Measurements from ENCODE around the gene NUP93.
"Not testable (repeated sequence)": the region's sequence is repeated elsewhere in the genome, so short reads cannot be mapped to it uniquely, and the experiment has no call there.

NUP93 gene

GRCh38 chr16:56732832-56733231, 2.9 kb downstream of the NUP93 start:
- POLR2A ChIA-PET, result no interaction called here

GRCh38 chr16:56734429-56734828, 4.5 kb downstream of the NUP93 start:
- no peak for DNase-seq (ENCODE audit: extremely low spot score)
- ChIA-PET CTCF (no interaction called here), POLR2A (no interaction called here)
- TF ChIP-seq ARNT (IDR thresholded peaks at IDR 0.05) (no peak), ZNF384 (IDR thresholded peaks at IDR 0.05) (no peak), NFRKB (IDR thresholded peaks at IDR 0.05) (no peak), BHLHE40 (IDR thresholded peaks at IDR 0.05; ENCODE audit: borderline replicate concordance) (no peak), LEF1 (IDR thresholded peaks at IDR 0.05; ENCODE audit: borderline replicate concordance) (no peak), CTBP1 (IDR thresholded peaks at IDR 0.05; ENCODE audit: borderline replicate concordance) (no peak), ELF4 (IDR thresholded peaks at IDR 0.05) (no peak), SP1 (IDR thresholded peaks at IDR 0.05) (no peak), HDGF (IDR thresholded peaks at IDR 0.05; ENCODE audit: borderline replicate concordance) (no peak), PKNOX1 (IDR thresholded peaks at IDR 0.05) (no peak), FOXK2 (IDR thresholded peaks at IDR 0.05) (no peak), L3MBTL2 (conservative IDR thresholded peaks at IDR 0.05) (no peak), TARDBP (IDR thresholded peaks at IDR 0.05) (no peak), SUZ12 (IDR thresholded peaks at IDR 0.05) (no peak), FOXM1 (IDR thresholded peaks at IDR 0.05; ENCODE audit: borderline replicate concordance) (no peak), FOXA1 (IDR thresholded peaks at IDR 0.05) (no peak)

More at GRCh38 chr16:56732832-56733231, 2.9 kb downstream of the NUP93 start:
- DNase-seq (ENCODE audit: extremely low spot score), result no peak
- CTCF ChIA-PET, result no interaction called here
- TF ChIP-seq TARDBP (IDR thresholded peaks at IDR 0.05) (no peak), L3MBTL2 (conservative IDR thresholded peaks at IDR 0.05) (no peak), NFRKB (IDR thresholded peaks at IDR 0.05) (no peak), SUZ12 (IDR thresholded peaks at IDR 0.05) (no peak), ARNT (IDR thresholded peaks at IDR 0.05) (no peak), FOXM1 (IDR thresholded peaks at IDR 0.05; ENCODE audit: borderline replicate concordance) (no peak), PKNOX1 (IDR thresholded peaks at IDR 0.05) (no peak), LEF1 (IDR thresholded peaks at IDR 0.05; ENCODE audit: borderline replicate concordance) (no peak)

- CTCF ChIA-PET, result no interaction called here
- POLR2A ChIA-PET, result interaction anchor here (2.4 kb wide), 1 partner anchor 8 kb away, joined by 7 read pairs; no protein-coding TSS in a partner anchor
- no peak for DNase-seq (ENCODE audit: extremely low spot score)
- TF ChIP-seq ELF4 (IDR thresholded peaks at IDR 0.05), result no peak
- no peak for TF ChIP-seq CTBP1 (IDR thresholded peaks at IDR 0.05; ENCODE audit: borderline replicate concordance)
- no peak for TF ChIP-seq L3MBTL2 (conservative IDR thresholded peaks at IDR 0.05)
- TF ChIP-seq PKNOX1 (IDR thresholded peaks at IDR 0.05), result no peak
- TF ChIP-seq BHLHE40 (IDR thresholded peaks at IDR 0.05; ENCODE audit: borderline replicate concordance), result no peak
- TF ChIP-seq FOXM1 (IDR thresholded peaks at IDR 0.05; ENCODE audit: borderline replicate concordance), result no peak
- TF ChIP-seq NFRKB (IDR thresholded peaks at IDR 0.05), result no peak
- no peak for TF ChIP-seq TARDBP (IDR thresholded peaks at IDR 0.05)
These were observed 6.5 kb downstream of the NUP93 start for GRCh38 chr16:56736476-56736875.

- TF ChIP-seq NFRKB (IDR thresholded peaks at IDR 0.05) (no peak), ARNT (IDR thresholded peaks at IDR 0.05) (no peak), FOXM1 (IDR thresholded peaks at IDR 0.05; ENCODE audit: borderline replicate concordance) (no peak), L3MBTL2 (conservative IDR thresholded peaks at IDR 0.05) (no peak), CTBP1 (IDR thresholded peaks at IDR 0.05; ENCODE audit: borderline replicate concordance) (no peak)
- POLR2A ChIA-PET, result interaction anchor here (2.4 kb wide), 1 partner anchor 9 kb away, joined by 7 read pairs; no protein-coding TSS in a partner anchor
- CTCF ChIA-PET, result no interaction called here
- DNase-seq (ENCODE audit: extremely low spot score), result no peak
These were observed 7.6 kb downstream of the NUP93 start for GRCh38 chr16:56737539-56737938.

GRCh38 chr16:56738221-56738620, 8.3 kb downstream of the NUP93 start:
- POLR2A ChIA-PET, result interaction anchor here (2.4 kb wide), 1 partner anchor 9 kb away, joined by 7 read pairs; no protein-coding TSS in a partner anchor
- CTCF ChIA-PET, result no interaction called here
- TF ChIP-seq SP1 (IDR thresholded peaks at IDR 0.05), result no peak
- TF ChIP-seq BHLHE40 (IDR thresholded peaks at IDR 0.05; ENCODE audit: borderline replicate concordance), result no peak
- TF ChIP-seq L3MBTL2 (conservative IDR thresholded peaks at IDR 0.05), result no peak
- no peak for TF ChIP-seq FOXK2 (IDR thresholded peaks at IDR 0.05)
- no peak for TF ChIP-seq NFRKB (IDR thresholded peaks at IDR 0.05)
- no peak for TF ChIP-seq FOXM1 (IDR thresholded peaks at IDR 0.05; ENCODE audit: borderline replicate concordance)
- no peak for TF ChIP-seq TARDBP (IDR thresholded peaks at IDR 0.05)
- no peak for TF ChIP-seq CTBP1 (IDR thresholded peaks at IDR 0.05; ENCODE audit: borderline replicate concordance)
- TF ChIP-seq HDGF (IDR thresholded peaks at IDR 0.05; ENCODE audit: borderline replicate concordance), result no peak
- no peak for TF ChIP-seq PKNOX1 (IDR thresholded peaks at IDR 0.05)
- no peak for TF ChIP-seq FOXA1 (IDR thresholded peaks at IDR 0.05)
- TF ChIP-seq ZNF384 (IDR thresholded peaks at IDR 0.05), result no peak
- no peak for TF ChIP-seq ARNT (IDR thresholded peaks at IDR 0.05)
- TF ChIP-seq ELF4 (IDR thresholded peaks at IDR 0.05), result no peak
- no peak for TF ChIP-seq SUZ12 (IDR thresholded peaks at IDR 0.05)
- TF ChIP-seq LEF1 (IDR thresholded peaks at IDR 0.05; ENCODE audit: borderline replicate concordance), result no peak
- no peak for DNase-seq (ENCODE audit: extremely low spot score)

GRCh38 chr16:56739378-56739777, 9.4 kb downstream of the NUP93 start:
- POLR2A ChIA-PET; DNase-seq (ENCODE audit: extremely low spot score); CTCF ChIA-PET: not testable (repeated sequence)

Data from HEK293T (cell line).